Measurements from ENCODE around the gene OPTC. TPM values are rescaled to one million over a fixed set of nuclear protein-coding genes. Genes with fewer than 3 reads are reported as not detected.

The OPTC gene
- total RNA-seq, 4 donors from 2014 or later = not detected

DNA sequence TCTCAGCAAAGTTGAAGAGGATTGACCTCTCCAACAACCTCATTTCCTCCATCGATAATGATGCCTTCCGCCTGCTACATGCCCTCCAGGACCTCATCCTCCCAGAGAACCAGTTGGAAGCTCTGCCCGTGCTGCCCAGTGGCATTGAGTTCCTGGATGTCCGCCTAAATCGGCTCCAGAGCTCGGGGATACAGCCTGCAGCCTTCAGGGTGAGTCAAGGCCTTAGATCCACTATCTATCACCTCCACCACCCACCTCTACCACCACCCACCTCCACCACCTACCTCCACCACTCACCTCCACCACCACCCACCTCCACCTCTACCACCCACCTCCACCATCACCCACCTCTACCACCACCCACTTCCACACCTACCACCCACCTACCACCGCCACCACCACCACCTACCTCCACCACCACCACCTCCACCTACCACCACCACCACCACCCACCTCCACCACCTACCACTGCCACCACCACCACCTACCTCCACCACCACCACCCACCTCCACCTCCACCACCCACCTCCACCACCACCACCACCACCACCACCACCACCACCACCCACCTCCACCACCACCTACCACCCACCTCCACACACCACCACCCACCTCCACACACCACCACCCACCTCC, 5.8 kb downstream of the OPTC start:
- H3K9me3 ChIP-seq = no peaks in the 10 kb centered on the region
- no peak for TF ChIP-seq POLR2AphosphoS5 (IDR thresholded peaks at IDR 0.05)
- no peak for TF ChIP-seq CTCF (IDR thresholded peaks at IDR 0.05)
- TF ChIP-seq POLR2A (IDR thresholded peaks at IDR 0.05) = no peak
- H3K4me3 ChIP-seq = no peak overlapping the region
- no peaks in the 10 kb centered on the region for H3K27me3 ChIP-seq
- WGBS = 90% methylated on average over 7 of the region's 7 CpGs
- DNase-seq (ENCODE audit: low spot score in 2 of 2) = no peak
- H3K36me3 ChIP-seq = no peaks in the 10 kb centered on the region
- no peak overlapping the region for H3K27ac ChIP-seq
- peaks cover 3% of the 10 kb centered on the region for H3K4me1 ChIP-seq

DNA sequence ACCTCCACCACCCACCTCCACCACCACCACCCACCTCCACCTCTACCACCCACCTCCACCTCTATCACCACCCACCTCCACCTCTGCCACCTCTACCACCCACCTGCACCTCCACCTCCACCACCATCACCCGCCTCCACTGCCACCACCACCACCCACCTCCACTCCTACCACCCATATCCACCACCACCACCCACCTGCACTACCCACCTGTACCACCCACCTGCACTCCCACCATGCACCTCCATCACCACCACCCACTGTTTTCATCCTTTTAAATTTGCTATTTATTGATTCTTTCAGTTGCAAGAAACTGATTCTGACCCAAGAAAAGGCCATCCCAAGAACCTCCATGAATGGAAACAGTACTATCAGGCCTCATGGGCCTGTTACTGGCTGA, 6.3 kb downstream of the OPTC start:
- no peak for DNase-seq (ENCODE audit: low spot score in 2 of 2)
- no peak overlapping the region for H3K27ac ChIP-seq
- H3K4me1 ChIP-seq = peaks cover 3% of the 10 kb centered on the region
- TF ChIP-seq EP300 (IDR thresholded peaks at IDR 0.05) = no peak
- no peak for TF ChIP-seq POLR2AphosphoS5 (IDR thresholded peaks at IDR 0.05)
- TF ChIP-seq CTCF (IDR thresholded peaks at IDR 0.05) = no peak
- no peak for TF ChIP-seq POLR2A (IDR thresholded peaks at IDR 0.05)
- no peak overlapping the region for H3K4me3 ChIP-seq
- no peaks in the 10 kb centered on the region for H3K36me3 ChIP-seq
- WGBS = 100% methylated on average over 1 of the region's 1 CpG
- H3K9me3 ChIP-seq = no peaks in the 10 kb centered on the region
- no peaks in the 10 kb centered on the region for H3K27me3 ChIP-seq

GRCh38 chr1:203503836-203504235, 9.9 kb downstream of the OPTC start:
- 74% methylated on average over 3 of the region's 3 CpGs for WGBS
- Histone ChIP-seq H3K9me3 (no peaks in the 10 kb centered on the region), H3K4me1 (peaks cover 23% of the 10 kb centered on the region), H3K27ac (no peak overlapping the region), H3K27me3 (no peaks in the 10 kb centered on the region), H3K4me3 (no peak overlapping the region), H3K36me3 (no peaks in the 10 kb centered on the region)
- DNase-seq (ENCODE audit: low spot score in 2 of 2) = no peak
- no peak for TF ChIP-seq EP300 (IDR thresholded peaks at IDR 0.05)
- TF ChIP-seq POLR2A (IDR thresholded peaks at IDR 0.05) = no peak
- TF ChIP-seq CTCF (IDR thresholded peaks at IDR 0.05) = no peak
- TF ChIP-seq POLR2AphosphoS5 (IDR thresholded peaks at IDR 0.05) = no peak

DNA sequence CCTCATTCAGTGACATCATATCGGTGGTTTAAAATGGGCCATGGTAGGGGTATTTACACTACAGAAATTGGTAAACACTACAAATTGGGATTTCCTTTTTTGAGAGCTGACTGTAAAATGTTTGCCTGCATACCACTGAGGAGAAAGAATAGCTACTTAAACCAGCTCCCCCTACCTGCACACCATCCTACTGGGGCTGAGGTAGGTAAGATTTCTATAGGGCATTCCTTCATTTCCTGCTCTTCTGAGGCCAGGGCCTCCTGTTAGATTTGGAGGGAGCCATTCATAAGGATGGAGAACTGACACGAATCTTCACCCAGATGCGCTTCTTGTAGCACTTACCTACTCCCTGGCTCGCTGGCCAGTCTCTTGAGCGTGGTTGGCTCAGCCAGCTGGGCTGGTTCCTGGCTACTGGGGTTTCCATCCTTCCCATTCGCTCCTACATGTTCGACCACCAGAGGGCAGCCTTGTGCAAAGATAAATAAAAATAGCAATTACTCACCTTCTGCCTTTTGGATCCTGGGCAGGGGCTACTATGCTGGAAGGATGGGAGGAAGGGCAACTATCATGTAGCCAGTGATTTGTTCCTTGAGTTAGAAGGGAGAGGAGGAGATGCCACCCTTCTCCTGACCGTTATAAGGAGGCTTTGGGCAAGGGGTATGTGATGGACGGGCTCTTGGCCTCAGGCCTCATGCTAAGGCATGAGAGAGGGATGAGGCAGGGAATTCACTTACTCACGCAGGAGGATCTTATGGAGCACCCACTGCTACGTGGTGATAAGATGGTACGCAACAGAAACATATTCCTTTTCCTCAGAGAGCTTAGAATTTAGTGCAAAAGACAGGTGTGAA, 10.7 kb downstream of the OPTC start:
- Histone ChIP-seq H3K9me3 (no peaks in the 10 kb centered on the region), H3K4me3 (no peak overlapping the region), H3K27ac (no peak overlapping the region), H3K36me3 (no peaks in the 10 kb centered on the region), H3K27me3 (no peaks in the 10 kb centered on the region), H3K4me1 (peaks cover 23% of the 10 kb centered on the region)
- WGBS = 34% methylated on average over 12 of the region's 12 CpGs
- peak; percentile 90 to 91 for DNase-seq (ENCODE audit: low spot score in 2 of 2)
- TF ChIP-seq EP300 (IDR thresholded peaks at IDR 0.05) = no peak
- TF ChIP-seq CTCF (IDR thresholded peaks at IDR 0.05) = peak; percentile 69 to 85

DNA sequence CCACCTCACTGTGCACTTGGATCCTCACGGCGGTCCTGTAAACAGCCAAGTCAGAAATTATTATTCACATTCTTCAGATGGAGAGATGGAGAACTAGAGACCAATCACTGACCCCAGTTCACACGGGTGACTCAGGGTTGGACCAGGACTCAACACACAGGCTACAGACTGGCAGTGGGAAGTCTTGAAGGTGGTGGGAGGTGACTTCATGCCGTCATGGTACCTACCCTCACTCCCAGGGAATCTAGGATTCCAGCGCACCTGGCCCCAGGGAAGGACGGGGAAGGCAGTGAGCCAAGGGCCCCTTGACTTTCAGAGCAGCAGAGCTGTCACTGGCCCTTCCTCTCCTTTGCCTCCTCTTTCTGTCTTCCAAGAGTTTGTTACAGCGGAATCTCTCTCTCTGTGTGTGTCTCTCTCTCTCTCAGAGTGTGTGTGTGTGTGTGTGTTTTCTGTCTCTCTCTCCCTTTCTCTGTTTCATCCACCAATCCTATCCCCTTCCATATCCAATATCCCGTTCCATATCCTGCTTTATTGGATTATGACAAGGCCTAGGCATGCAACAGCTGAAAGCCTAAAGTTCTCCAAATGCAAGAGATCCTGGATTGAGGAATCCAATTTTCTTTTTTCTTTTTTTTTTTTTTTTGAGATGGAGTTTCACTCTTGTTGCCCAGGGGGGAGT, 11.7 kb downstream of the OPTC start:
- H3K4me1 ChIP-seq = peaks cover 23% of the 10 kb centered on the region
- H3K27me3 ChIP-seq = no peaks in the 10 kb centered on the region
- no peak for DNase-seq (ENCODE audit: low spot score in 2 of 2)
- H3K36me3 ChIP-seq = no peaks in the 10 kb centered on the region
- H3K9me3 ChIP-seq = no peaks in the 10 kb centered on the region
- TF ChIP-seq POLR2AphosphoS5 (IDR thresholded peaks at IDR 0.05) = no peak
- TF ChIP-seq EP300 (IDR thresholded peaks at IDR 0.05) = no peak
- no peak for TF ChIP-seq CTCF (IDR thresholded peaks at IDR 0.05)
- no peak overlapping the region for H3K4me3 ChIP-seq
- H3K27ac ChIP-seq = no peak overlapping the region
- WGBS = 82% methylated on average over 8 of the region's 8 CpGs

Measured in suprapubic skin (tissue), 4 donors.